GM12892 (cell line): ENCODE results near the gene HMX1.

Experiments
- POLR2A ChIP-seq: IDR thresholded peaks from 2 replicates; pipeline ENCODE4 v1.6.1; 2011; ENCODE audit warnings: low read depth, low read length, control low read depth
- POLR2AphosphoS5 ChIP-seq: IDR thresholded peaks from 2 replicates; pipeline ENCODE4 v1.6.1; 2011; ENCODE audit warnings: low read depth, low read length, control low read depth

- no peak for TF ChIP-seq POLR2A
- no peak for TF ChIP-seq POLR2AphosphoS5
Measured at GRCh38 chr4:8828869-8829268, 42.8 kb downstream of the HMX1 start.
